Activated naive CD4-positive, alpha-beta T cell treated with anti-CD3 and anti-CD28 coated beads, Interleukin-2, amount 50 U/mL, for 24 hours (primary cell): ENCODE data around the gene TP73.

Experiments used
- H3K27ac Mint-ChIP-seq: one replicate; pipeline ENCODE4 v1.8.0; 2021; ENCODE audit warnings: mild to moderate bottlenecking, mixed read lengths
- H3K27me3 Mint-ChIP-seq: one replicate; pipeline ENCODE4 v1.8.0; 2021; ENCODE audit warnings: mixed read lengths
- H3K36me3 Mint-ChIP-seq: one replicate; pipeline ENCODE4 v1.8.0; 2021; ENCODE audit warnings: mixed read lengths
- H3K4me1 Mint-ChIP-seq: one replicate; pipeline ENCODE4 v1.8.0; 2021; ENCODE audit warnings: mixed read lengths
- H3K4me3 Mint-ChIP-seq: one replicate; pipeline ENCODE4 v1.8.0; 2021; ENCODE audit warnings: mild to moderate bottlenecking, mixed read lengths
- H3K9me3 Mint-ChIP-seq: one replicate; pipeline ENCODE4 v1.8.0; 2021; ENCODE audit warnings: mixed read lengths

Gene TP73

GRCh38 chr1:3651930-3652547 lies at the start of gene TP73:
Gene TP73, plus strand, starts transcription at chr1:3652516. Its CDS starts 29,850 bp downstream, at chr1:3682366.
- Mint-ChIP-seq H3K4me3 (peak within 1 kb of the TSS; percentile 64), H3K27me3 (peaks cover 24% of the 10 kb centered on the region), H3K36me3 (no peaks in the 10 kb centered on the region), H3K4me1 (peaks cover 29% of the 10 kb centered on the region), H3K27ac (no peak within 1 kb of the TSS), H3K9me3 (no peaks in the 10 kb centered on the region)

DNA sequence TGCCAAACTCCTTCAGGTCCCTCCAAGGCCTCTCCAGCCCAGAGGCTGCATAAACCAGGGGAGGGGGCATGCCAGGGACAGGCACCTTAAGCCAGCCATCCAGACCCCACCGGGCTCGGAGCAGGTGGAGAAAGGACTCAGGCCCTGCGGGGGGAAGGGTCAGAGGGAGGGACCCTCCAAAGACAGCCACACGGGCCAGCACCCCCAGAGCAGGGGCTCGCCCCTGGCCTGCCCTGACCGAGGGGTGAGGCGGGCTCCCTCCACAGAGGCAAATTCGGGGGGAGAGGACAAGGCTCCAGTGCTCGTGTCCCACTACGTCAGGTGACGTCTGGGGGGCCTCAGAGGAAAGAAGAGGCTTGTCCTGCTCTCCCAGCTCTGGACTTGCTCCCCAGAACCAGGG lies 49.2 kb upstream of the TP73 start:
- no peak overlapping the region for H3K27ac Mint-ChIP-seq
- no peaks in the 10 kb centered on the region for H3K27me3 Mint-ChIP-seq
- H3K4me1 Mint-ChIP-seq, result peaks cover 7% of the 10 kb centered on the region
- H3K36me3 Mint-ChIP-seq, result no peaks in the 10 kb centered on the region
- no peaks in the 10 kb centered on the region for H3K9me3 Mint-ChIP-seq
- H3K4me3 Mint-ChIP-seq, result no peak overlapping the region

DNA sequence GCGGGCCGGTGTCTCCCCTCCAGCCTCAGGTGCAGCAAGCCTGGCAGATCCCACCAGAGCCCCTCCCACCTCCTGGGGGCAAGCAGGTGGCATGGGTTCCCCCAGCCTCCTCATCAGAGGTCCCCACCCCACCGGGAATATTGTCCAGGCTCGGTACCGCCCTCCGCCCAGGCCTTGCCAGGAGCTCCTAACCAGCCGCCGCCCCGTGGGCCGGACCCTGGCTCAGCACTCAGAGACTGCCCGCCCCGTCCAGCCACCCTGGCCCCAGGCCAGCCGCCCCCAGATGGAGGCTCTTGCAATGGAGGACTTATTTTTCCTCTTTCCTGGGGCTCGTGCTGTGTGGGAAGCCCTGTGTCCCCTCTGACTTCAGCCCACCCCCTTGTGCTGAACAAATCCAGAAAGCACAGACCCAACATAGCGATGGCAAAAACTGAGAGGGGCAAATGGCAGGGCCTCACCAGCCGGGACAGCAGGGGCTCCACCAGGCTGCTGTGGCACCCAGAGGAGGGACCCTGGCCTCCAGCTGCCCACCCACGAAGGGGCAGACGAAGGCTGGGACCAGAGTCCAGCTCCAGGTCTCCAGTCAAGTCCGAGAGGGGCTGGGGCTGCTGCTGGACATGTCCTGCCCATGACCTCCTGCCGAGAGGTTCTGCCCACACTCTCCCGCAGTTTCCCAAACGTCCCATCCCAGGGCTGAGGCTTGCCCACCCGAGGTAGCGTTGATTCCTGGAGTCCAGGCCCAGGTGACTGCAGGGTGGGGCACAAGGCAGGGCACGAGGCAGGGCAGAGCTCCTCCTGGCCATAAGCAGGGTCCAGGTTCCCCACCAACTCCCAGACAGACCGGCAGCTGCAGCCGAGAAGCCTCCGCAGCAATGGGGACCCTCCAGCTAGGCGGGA lies 48.5 kb upstream of the TP73 start:
- no peak overlapping the region for H3K4me3 Mint-ChIP-seq
- H3K4me1 Mint-ChIP-seq, result peaks cover 4% of the 10 kb centered on the region
- no peaks in the 10 kb centered on the region for H3K36me3 Mint-ChIP-seq
- no peaks in the 10 kb centered on the region for H3K27me3 Mint-ChIP-seq
- H3K9me3 Mint-ChIP-seq, result no peaks in the 10 kb centered on the region
- no peak overlapping the region for H3K27ac Mint-ChIP-seq

DNA sequence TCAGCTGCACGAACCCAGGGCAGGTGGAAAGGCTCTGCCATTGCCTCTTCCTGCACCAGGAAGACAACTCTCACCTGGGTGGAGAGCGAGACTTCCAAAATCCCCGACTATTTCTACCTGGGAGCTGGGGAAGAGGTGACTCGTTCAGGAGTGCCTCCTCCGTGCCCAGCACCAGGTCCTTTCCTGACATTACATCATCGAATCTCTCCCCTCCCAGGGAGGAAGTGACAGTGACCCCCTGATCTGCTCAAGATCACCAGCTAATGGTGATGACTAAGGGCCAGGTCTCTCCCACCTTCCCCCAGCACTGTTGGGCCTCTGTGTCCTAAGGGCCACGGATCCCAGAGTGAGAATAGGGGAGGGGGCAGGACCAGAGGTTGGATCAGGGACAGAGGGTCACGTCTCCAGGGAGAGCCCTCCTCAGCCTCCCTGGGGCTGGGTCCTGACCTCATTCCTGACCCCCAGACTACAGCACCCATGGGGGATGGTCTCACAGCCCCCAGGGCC lies 47.8 kb upstream of the TP73 start:
- Mint-ChIP-seq H3K4me3 (no peak overlapping the region), H3K4me1 (no peaks in the 10 kb centered on the region), H3K9me3 (no peaks in the 10 kb centered on the region), H3K27me3 (no peaks in the 10 kb centered on the region), H3K36me3 (no peaks in the 10 kb centered on the region), H3K27ac (no peak overlapping the region)

GRCh38 chr1:3604997-3605823 lies 47.1 kb upstream of the TP73 start:
- Mint-ChIP-seq H3K36me3 (no peaks in the 10 kb centered on the region), H3K27me3 (no peaks in the 10 kb centered on the region)

GRCh38 chr1:3606779-3607702 lies 45.3 kb upstream of the TP73 start:
- Mint-ChIP-seq H3K27ac (no peak overlapping the region), H3K9me3 (no peaks in the 10 kb centered on the region), H3K27me3 (peaks cover 3% of the 10 kb centered on the region), H3K4me3 (no peak overlapping the region), H3K4me1 (peaks cover 9% of the 10 kb centered on the region), H3K36me3 (no peaks in the 10 kb centered on the region)

More at GRCh38 chr1:3604997-3605823, 47.1 kb upstream of the TP73 start:
- Mint-ChIP-seq H3K4me1 (no peaks in the 10 kb centered on the region), H3K9me3 (no peaks in the 10 kb centered on the region), H3K4me3 (no peak overlapping the region), H3K27ac (no peak overlapping the region)

DNA sequence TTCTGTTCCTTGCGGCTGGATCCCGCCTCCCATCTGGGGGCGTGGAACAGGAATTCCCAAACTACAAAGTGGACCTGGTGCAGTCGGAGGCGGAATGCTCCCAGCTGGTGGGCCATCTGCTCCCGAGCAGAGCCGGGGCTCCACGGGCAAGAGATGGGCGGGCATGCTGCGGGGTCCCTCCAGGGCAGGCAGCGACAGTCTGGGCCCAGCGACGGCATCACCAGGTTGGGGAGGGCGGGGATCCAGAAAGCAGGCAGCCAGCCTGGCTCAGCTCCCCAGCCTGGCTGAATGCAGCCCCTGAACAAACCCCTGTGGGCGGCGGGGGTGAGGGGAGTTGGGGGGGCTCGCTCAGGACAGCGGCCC lies 44.6 kb upstream of the TP73 start:
- no peaks in the 10 kb centered on the region for H3K36me3 Mint-ChIP-seq
- no peak overlapping the region for H3K27ac Mint-ChIP-seq
- H3K9me3 Mint-ChIP-seq, result no peaks in the 10 kb centered on the region
- H3K4me1 Mint-ChIP-seq, result peaks cover 9% of the 10 kb centered on the region
- peaks cover 3% of the 10 kb centered on the region for H3K27me3 Mint-ChIP-seq
- no peak overlapping the region for H3K4me3 Mint-ChIP-seq

- Mint-ChIP-seq H3K9me3 (no peaks in the 10 kb centered on the region), H3K4me1 (peaks cover 9% of the 10 kb centered on the region), H3K36me3 (no peaks in the 10 kb centered on the region), H3K27ac (no peak overlapping the region), H3K4me3 (no peak overlapping the region), H3K27me3 (peaks cover 3% of the 10 kb centered on the region)
Observed at GRCh38 chr1:3608154-3608553, 44.2 kb upstream of the TP73 start.

DNA sequence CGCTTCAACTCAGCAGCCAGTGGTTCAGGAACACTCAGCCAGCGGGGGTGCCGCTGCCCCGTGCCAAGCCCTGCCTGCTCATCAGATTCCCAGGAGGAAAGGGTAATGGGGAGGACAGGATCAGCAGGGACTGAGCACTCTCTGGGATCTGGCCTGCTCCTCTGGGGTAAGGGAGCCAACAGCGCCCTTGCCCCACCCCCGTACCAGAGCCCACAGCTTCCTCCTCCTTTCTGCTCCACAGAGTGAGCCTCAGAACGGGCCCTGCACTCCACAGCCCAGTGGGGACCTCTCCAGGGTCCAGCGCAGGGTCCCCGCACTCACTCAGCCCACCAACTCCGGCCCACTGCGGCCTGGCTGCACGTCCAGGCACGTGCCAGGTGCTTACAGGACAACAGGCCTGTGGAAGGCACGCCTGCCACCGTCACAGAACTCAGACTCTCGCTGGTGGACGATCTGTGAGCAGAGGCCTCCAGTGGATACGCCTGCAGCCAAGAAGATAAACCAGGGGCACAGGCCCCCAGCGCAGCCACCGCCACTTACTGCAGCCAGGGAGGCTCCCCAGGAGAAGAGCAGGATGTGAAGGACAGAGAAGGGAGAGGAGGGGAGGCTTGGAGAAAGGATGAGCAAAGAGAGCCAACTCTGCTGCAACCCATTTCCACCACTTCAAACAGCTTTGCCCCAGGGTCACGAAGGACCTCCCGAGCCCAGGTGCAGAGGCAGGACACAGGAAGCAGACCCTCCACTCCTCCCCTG lies 43.1 kb upstream of the TP73 start:
- peaks cover 3% of the 10 kb centered on the region for H3K27me3 Mint-ChIP-seq
- H3K4me1 Mint-ChIP-seq, result peaks cover 9% of the 10 kb centered on the region
- peak overlapping the region; percentile 55 for H3K4me3 Mint-ChIP-seq
- H3K27ac Mint-ChIP-seq, result peak overlapping the region; percentile 75
- no peaks in the 10 kb centered on the region for H3K9me3 Mint-ChIP-seq
- H3K36me3 Mint-ChIP-seq, result no peaks in the 10 kb centered on the region

GRCh38 chr1:3609769-3610526 lies 42.4 kb upstream of the TP73 start:
- no peak overlapping the region for H3K4me3 Mint-ChIP-seq
- no peak overlapping the region for H3K27ac Mint-ChIP-seq
- H3K36me3 Mint-ChIP-seq, result no peaks in the 10 kb centered on the region
- H3K4me1 Mint-ChIP-seq, result peaks cover 9% of the 10 kb centered on the region
- H3K27me3 Mint-ChIP-seq, result peaks cover 3% of the 10 kb centered on the region
- no peaks in the 10 kb centered on the region for H3K9me3 Mint-ChIP-seq

- Mint-ChIP-seq H3K27me3 (peaks cover 3% of the 10 kb centered on the region), H3K36me3 (no peaks in the 10 kb centered on the region), H3K9me3 (no peaks in the 10 kb centered on the region), H3K4me1 (peaks cover 9% of the 10 kb centered on the region), H3K4me3 (peak overlapping the region; percentile 44), H3K27ac (no peak overlapping the region)
Observed at GRCh38 chr1:3610527-3611169, 41.7 kb upstream of the TP73 start.

DNA sequence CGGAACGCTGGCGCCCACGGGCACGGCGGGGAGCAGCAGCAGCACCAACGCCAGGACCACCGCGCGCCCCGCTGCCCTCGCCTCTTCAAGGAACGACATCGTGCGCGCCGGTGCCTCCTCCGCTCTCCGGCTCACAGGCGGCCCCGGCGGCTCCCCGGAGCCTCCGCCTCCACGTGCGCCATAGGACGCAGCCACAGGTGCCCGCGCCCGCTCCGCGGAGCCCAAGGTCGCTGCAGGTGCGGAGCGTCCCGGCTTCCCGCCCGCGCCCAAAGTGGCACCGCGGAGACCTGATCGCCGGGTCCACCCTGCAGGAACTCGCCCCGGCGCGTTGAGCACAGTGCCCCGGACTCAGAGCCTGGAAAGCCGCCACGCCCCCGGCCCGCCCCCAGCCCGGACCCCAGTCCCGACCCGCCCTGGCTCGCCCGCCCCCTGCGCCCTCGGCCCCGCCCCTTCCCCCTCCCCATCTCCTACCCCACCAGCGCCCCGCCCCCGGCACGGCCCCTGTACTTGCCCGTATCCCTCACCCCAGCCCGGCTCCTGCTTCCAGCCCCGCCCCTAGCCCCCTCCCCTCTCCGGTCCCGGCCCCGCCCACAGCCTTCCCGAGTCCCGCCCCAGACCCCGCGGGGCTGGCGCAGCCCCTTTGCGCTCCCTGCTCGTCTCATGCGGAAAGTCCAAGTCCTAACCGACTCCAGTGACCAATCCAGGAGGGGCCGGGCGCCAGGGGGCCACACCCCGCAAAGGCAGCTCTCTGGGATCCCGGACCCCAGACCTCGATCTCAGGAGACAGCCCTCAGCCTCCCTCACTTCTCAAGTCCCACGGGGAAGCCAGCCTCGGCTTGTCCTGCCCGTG lies 40.9 kb upstream of the TP73 start, which contains the start of gene MEGF6:
Gene MEGF6, minus strand, starts transcription at position 339 of the 850 bp plus-strand sequence. Its CDS starts 240 bp downstream, at position 99.
- Mint-ChIP-seq H3K27me3 (peaks cover 3% of the 10 kb centered on the region), H3K9me3 (no peaks in the 10 kb centered on the region), H3K36me3 (no peaks in the 10 kb centered on the region), H3K4me1 (peaks cover 9% of the 10 kb centered on the region), H3K4me3 (peak within 1 kb of the TSS; percentile 82), H3K27ac (no peak within 1 kb of the TSS)
